PC-3 (cell line): ENCODE results near the gene ENTREP3. TPM values are rescaled to one million over a fixed set of nuclear protein-coding genes. Genes with fewer than 3 reads are reported as not detected.
A peak's percentile ranks its signal among the peaks of the same experiment; 100 is the strongest.

Source experiments
- ATAC-seq: fragments of 200-7000 bp; cut with Tn5 transposase; 2 replicates; pipeline ENCODE4 v1.9.1; 2020; ENCODE audit warnings: mild to moderate bottlenecking, moderate library complexity
- BruUV-seq: library from RNA; stranded (reverse); fragments of 400-500 nt; replicated peaks from 2 replicates; lab custom pipeline; 2021; lab: Mats Ljungman, UMichigan
- CTCF ChIA-PET: fragments of 300-600 bp; sonication (Branson Sonifier 250); formaldehyde crosslinking; loops from one replicate; lab custom pipeline; 2022; ENCODE audit warnings: antibody characterized with exemption; lab: Charles Lee
- POLR2A ChIA-PET: fragments of 300-600 bp; sonication (Branson Sonifier 250); formaldehyde crosslinking; loops from one replicate; lab custom pipeline; 2022; ENCODE audit warnings: antibody characterized with exemption; ENCODE audit not compliant: unreplicated experiment; lab: Charles Lee
- DNase-seq: peaks from one replicate; pipeline ENCODE4 v3.0.0-alpha.2; 2015
- H2AFZ ChIP-seq: fragments of 300-600 bp; sonication (generic); 2 replicates; pipeline ENCODE4 v1.6.0; 2016; ENCODE audit warnings: antibody characterized with exemption, low read length
- H3F3A ChIP-seq: fragments of 300-600 bp; sonication (generic); one replicate; pipeline ENCODE4 v1.6.0; 2017; ENCODE audit warnings: antibody characterized with exemption, low read length, control low read depth, mild to moderate bottlenecking; ENCODE audit not compliant: unreplicated experiment
- H3K27ac ChIP-seq: fragments of 300-600 bp; sonication (generic); 2 replicates; pipeline ENCODE4 v1.5.1; 2016; ENCODE audit warnings: mild to moderate bottlenecking, low read length
- H3K27me3 ChIP-seq: fragments of 300-600 bp; sonication (generic); 2 replicates; pipeline ENCODE4 v1.6.1; 2016; ENCODE audit warnings: low read length, mixed read lengths
- H3K36me3 ChIP-seq: fragments of 300-600 bp; sonication (generic); 2 replicates; pipeline ENCODE4 v1.6.1; 2016; ENCODE audit warnings: low read depth, mixed run types, low read length, mixed read lengths
- H3K4me1 ChIP-seq: fragments of 300-600 bp; sonication (generic); 2 replicates; pipeline ENCODE4 v1.5.1; 2016; ENCODE audit warnings: low read length; ENCODE audit not compliant: insufficient read depth
- H3K4me2 ChIP-seq: fragments of 300-600 bp; sonication (generic); 2 replicates; pipeline ENCODE4 v1.6.0; 2016; ENCODE audit warnings: low read length
- H3K4me3 ChIP-seq: fragments of 300-600 bp; sonication (generic); 2 replicates; pipeline ENCODE4 v1.5.1; 2016; ENCODE audit warnings: mild to moderate bottlenecking, low read length, mixed read lengths
- H3K79me2 ChIP-seq: fragments of 300-600 bp; sonication (generic); 2 replicates; pipeline ENCODE4 v1.6.1; 2017; ENCODE audit warnings: low read length, mixed read lengths
- H3K9ac ChIP-seq: fragments of 300-600 bp; sonication (generic); 2 replicates; pipeline ENCODE4 v1.6.0; 2016; ENCODE audit warnings: mild to moderate bottlenecking, low read length
- H3K9me2 ChIP-seq: fragments of 300-600 bp; sonication (generic); replicated peaks from 2 replicates; pipeline ENCODE4 v1.6.1; 2016; ENCODE audit warnings: mixed run types, low read length, mixed read lengths
- H3K9me3 ChIP-seq: fragments of 300-600 bp; sonication (generic); 2 replicates; pipeline ENCODE4 v1.6.1; 2016; ENCODE audit warnings: low read length, mixed read lengths
- H4K20me1 ChIP-seq: fragments of 300-600 bp; sonication (generic); 2 replicates; pipeline ENCODE4 v1.6.1; 2016; ENCODE audit warnings: low read length, mixed read lengths
- CTCF ChIP-seq: fragments of 300-600 bp; sonication (generic); conservative IDR thresholded peaks from 2 replicates; pipeline ENCODE4 v1.5.1; 2017; ENCODE audit warnings: antibody characterized with exemption, low read depth, mild to moderate bottlenecking, low read length
- EZH2 ChIP-seq: fragments of 300-600 bp; sonication (generic); IDR thresholded peaks from one replicate; pipeline ENCODE4 v1.6.1; 2017; ENCODE audit warnings: antibody characterized with exemption, mild to moderate bottlenecking, low read length; ENCODE audit not compliant: unreplicated experiment
- EZH2phosphoT487 ChIP-seq: fragments of 300-600 bp; sonication (generic); IDR thresholded peaks from 2 replicates; pipeline ENCODE4 v1.6.1; 2018; ENCODE audit warnings: mild to moderate bottlenecking, antibody characterized with exemption, low read length, borderline replicate concordance
- intact Hi-C: fragments of 100-400 bp; cut with micrococcal nuclease; formaldehyde crosslinking; loops from 2 replicates; pipeline ENCODE4 v1.9.0; 2023
- total RNA-seq: library from RNA; depleted of rRNA; stranded (reverse); fragments of >200 nt; gene quantifications from 2 replicates; pipeline ENCODE4 v1.2.3, GENCODE V29; 2014

Gene ENTREP3
- total RNA-seq, 1 experiment from 2014 or later = 30.9 TPM

GRCh38 chr1:155272466-155273342 is 17.4 kb upstream of the ENTREP3 start:
- Histone ChIP-seq H3K9ac (peak overlapping the region; percentile 91), H4K20me1 (peaks cover 6% of the 10 kb centered on the region; the same call in 1 of the 2 replicates), H3K27me3 (no peaks in the 10 kb centered on the region), H3K27ac (peak overlapping the region; percentile 44), H3K79me2 (peaks cover 35% of the 10 kb centered on the region), H3F3A (no peaks in the 10 kb centered on the region), H3K9me3 (no peaks in the 10 kb centered on the region), H3K4me1 (peaks cover 16% of the 10 kb centered on the region), H3K9me2 (no peaks in the 10 kb centered on the region), H2AFZ (peak overlapping the region; percentile 78; the same call in 1 of the 2 replicates), H3K4me3 (peak overlapping the region; percentile 90), H3K4me2 (peak overlapping the region; percentile 95), H3K36me3 (peaks cover 29% of the 10 kb centered on the region)
- ChIA-PET POLR2A (interaction anchor here (0.5 to 1.1 kb wide), 2 partner anchors 14 to 51 kb away, joined by 6 to 21 read pairs; no protein-coding TSS in a partner anchor), CTCF (interaction anchor here (0.6 to 1.4 kb wide), 5 partner anchors 22 to 70 kb away, joined by 3 to 12 read pairs (median 3); no protein-coding TSS in a partner anchor)
- TF ChIP-seq EZH2 (no peak), EZH2phosphoT487 (no peak)
- intact Hi-C loops = loop anchor here (1.0 kb wide), 1 partner anchor 22 kb away; no protein-coding TSS in a partner anchor
- DNase-seq (peak; percentile 46), ATAC-seq (peak; percentile 42)
- TSS peak; percentile 71 for BruUV-seq

- no peak overlapping the region for H3K4me2 ChIP-seq
- BruUV-seq = no TSS peak
- intact Hi-C loops = no loop called here
- DNase-seq (no peak), ATAC-seq (no peak)
- H3K27ac ChIP-seq = no peak overlapping the region
- TF ChIP-seq EZH2 = no peak
- TF ChIP-seq CTCF = no peak
- peaks cover 6% of the 10 kb centered on the region; the same call in 1 of the 2 replicates for H4K20me1 ChIP-seq
- H3K36me3 ChIP-seq = peaks cover 56% of the 10 kb centered on the region
- H3K9ac ChIP-seq = no peak overlapping the region
- CTCF ChIA-PET = no interaction called here
- no peaks in the 10 kb centered on the region for H3K27me3 ChIP-seq
- no peak overlapping the region for H2AFZ ChIP-seq
- no peaks in the 10 kb centered on the region for H3F3A ChIP-seq
- peaks cover 16% of the 10 kb centered on the region for H3K4me1 ChIP-seq
- no peaks in the 10 kb centered on the region for H3K9me2 ChIP-seq
- no peak overlapping the region for H3K4me3 ChIP-seq
- POLR2A ChIA-PET = no interaction called here
- no peaks in the 10 kb centered on the region for H3K9me3 ChIP-seq
- peaks cover 35% of the 10 kb centered on the region for H3K79me2 ChIP-seq
Measured at GRCh38 chr1:155269381-155269780, 14.1 kb upstream of the ENTREP3 start.

- H4K20me1 ChIP-seq = peaks cover 6% of the 10 kb centered on the region; the same call in 1 of the 2 replicates
Measured at GRCh38 chr1:155268630-155269029, 13.3 kb upstream of the ENTREP3 start.

More at GRCh38 chr1:155268630-155269029, 13.3 kb upstream of the ENTREP3 start:
- Histone ChIP-seq H3K27ac (no peak overlapping the region), H2AFZ (no peak overlapping the region), H3K79me2 (peaks cover 33% of the 10 kb centered on the region), H3F3A (peaks cover 1% of the 10 kb centered on the region), H3K4me1 (peaks cover 13% of the 10 kb centered on the region), H3K9ac (no peak overlapping the region), H3K4me2 (no peak overlapping the region), H3K27me3 (no peaks in the 10 kb centered on the region), H3K36me3 (peaks cover 64% of the 10 kb centered on the region), H3K4me3 (no peak overlapping the region), H3K9me3 (no peaks in the 10 kb centered on the region), H3K9me2 (no peaks in the 10 kb centered on the region)
- intact Hi-C loops = no loop called here
- ATAC-seq = no peak
- TF ChIP-seq CTCF (no peak), EZH2phosphoT487 (no peak), EZH2 (no peak)
- no peak for DNase-seq
- POLR2A ChIA-PET = interaction anchor here (0.5 kb wide), 1 partner anchor 304 kb away, joined by 4 read pairs; no protein-coding TSS in a partner anchor
- CTCF ChIA-PET = no interaction called here
- no TSS peak for BruUV-seq
